ENCODE results near the gene ANTXRL.

GRCh38 chr10:46318799-46319198 lies 32.0 kb downstream of the ANTXRL start:
- TF ChIP-seq CTCF (IDR thresholded peaks at IDR 0.05 in 4 of 5, conservative IDR thresholded peaks at IDR 0.05 in 1 of 5) = no peak
- TF ChIP-seq POLR2A (IDR thresholded peaks at IDR 0.05) = no peak
